Activated T-cell treated with anti-CD3 and anti-CD28 coated beads, Interleukin-2, amount 50 U/mL, for 72 hours (primary cell): ENCODE data around the gene ZACN. TPM values are rescaled to one million over a fixed set of nuclear protein-coding genes. Genes with fewer than 3 reads are reported as not detected.
"Not testable (repeated sequence)": the region's sequence is repeated elsewhere in the genome, so short reads cannot be mapped to it uniquely, and the experiment has no call there.

Source experiments
- ATAC-seq, 2 donors: fragments of 150-1000 bp; cut with Tn5 transposase; replicated peaks in 1 of 2; 2 replicates each; pipeline ENCODE4 v1.10.0; 2021; ENCODE audit warnings: moderate library complexity in 2 of 2, mild to moderate bottlenecking in 1 of 2
- DNase-seq, 2 donors: peaks; one replicate each; pipeline ENCODE4 v3.0.0; 2021 to 2022; ENCODE audit warnings: mixed read lengths in 1 of 2
- H3K27ac Mint-ChIP-seq: one replicate; pipeline ENCODE4 v1.8.0; 2022; ENCODE audit warnings: mild to moderate bottlenecking, moderate library complexity, mixed read lengths
- H3K27me3 Mint-ChIP-seq: one replicate; pipeline ENCODE4 v1.8.0; 2022; ENCODE audit warnings: low read depth, mixed read lengths
- H3K36me3 Mint-ChIP-seq, 2 donors: one replicate each; pipeline ENCODE4 v1.8.0; 2022; ENCODE audit warnings: mixed read lengths in 2 of 2, mild to moderate bottlenecking in 1 of 2; ENCODE audit not compliant: insufficient read depth in 2 of 2
- H3K4me1 Mint-ChIP-seq: one replicate; pipeline ENCODE4 v1.8.0; 2022; ENCODE audit warnings: low read depth, mixed read lengths
- H3K4me3 Mint-ChIP-seq, 2 donors: one replicate each; pipeline ENCODE4 v1.8.0; 2022; ENCODE audit warnings: mild to moderate bottlenecking in 2 of 2, mixed read lengths in 2 of 2, moderate library complexity in 2 of 2
- H3K9me3 Mint-ChIP-seq, 2 donors: one replicate each; pipeline ENCODE4 v1.8.0; 2022; ENCODE audit warnings: mixed read lengths in 2 of 2
- total RNA-seq, 2 donors: library from RNA; stranded (reverse); gene quantifications; one replicate each; pipeline ENCODE4 v1.2.3, GENCODE V29; 2022

The ZACN gene
- 10 to 100 TPM in 1 of 2 donors, 1 to 10 TPM in 1; 9.1 to 10.3 TPM for total RNA-seq

GRCh38 chr17:76078860-76079534 is at the start of gene ZACN:
Gene ZACN (plus strand): TSS chr17:76079182. CDS start chr17:76079265, 83 bp downstream.
- peaks cover 49% of the 10 kb centered on the region for H3K27me3 Mint-ChIP-seq
- H3K4me1 Mint-ChIP-seq, result peaks cover 46% of the 10 kb centered on the region
- no peak for ATAC-seq
- no peak within 1 kb of the TSS for H3K27ac Mint-ChIP-seq
- no peak for DNase-seq
- peaks cover 6 to 10% of the 10 kb centered on the region in 2 donors for H3K36me3 Mint-ChIP-seq
- H3K9me3 Mint-ChIP-seq, result no peaks in the 10 kb centered on the region
- H3K4me3 Mint-ChIP-seq, result peak within 1 kb of the TSS in 1 of 2 donors; percentile 41

DNA sequence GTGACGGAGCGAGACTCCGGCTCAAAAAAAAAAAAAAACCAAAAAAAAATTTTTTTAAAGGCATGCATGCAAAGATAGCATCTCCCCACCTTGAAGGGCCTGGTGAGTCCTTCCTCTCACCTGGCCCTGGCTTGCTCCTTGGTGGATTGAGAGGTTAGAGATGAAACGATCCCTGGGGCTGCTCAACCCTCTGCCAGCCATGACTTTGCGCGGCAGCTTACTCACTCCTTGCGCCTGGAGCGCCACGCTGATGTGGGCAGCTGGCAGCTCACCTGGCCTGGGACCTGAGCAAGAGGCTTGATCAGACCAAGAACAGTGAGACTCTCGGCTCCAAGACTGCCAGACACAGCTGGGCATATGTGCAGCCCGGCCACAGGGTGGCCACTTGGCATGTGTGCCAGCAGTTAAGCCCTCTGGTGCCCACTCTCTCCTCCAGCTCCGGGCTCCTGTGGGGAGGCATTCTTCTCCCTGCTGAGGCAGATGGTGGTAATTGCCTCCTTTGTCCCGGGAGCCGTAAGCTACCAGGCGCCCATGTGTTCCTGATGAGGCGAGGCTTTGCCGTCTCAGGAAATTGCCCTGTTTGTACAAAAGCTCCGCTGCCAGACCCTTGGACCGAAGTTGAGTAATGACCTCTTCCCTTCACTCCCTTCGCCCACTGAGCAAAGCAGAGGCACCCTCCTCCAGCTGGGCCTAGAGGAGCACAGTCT is 46.8 kb upstream of the ZACN start:
- Mint-ChIP-seq H3K36me3 (no peaks in the 10 kb centered on the region), H3K27me3 (no peaks in the 10 kb centered on the region), H3K4me3 (no peak overlapping the region), H3K27ac (no peak overlapping the region), H3K9me3 (no peaks in the 10 kb centered on the region), H3K4me1 (peaks cover 24% of the 10 kb centered on the region)
- ATAC-seq (no peak), DNase-seq (no peak)

DNA sequence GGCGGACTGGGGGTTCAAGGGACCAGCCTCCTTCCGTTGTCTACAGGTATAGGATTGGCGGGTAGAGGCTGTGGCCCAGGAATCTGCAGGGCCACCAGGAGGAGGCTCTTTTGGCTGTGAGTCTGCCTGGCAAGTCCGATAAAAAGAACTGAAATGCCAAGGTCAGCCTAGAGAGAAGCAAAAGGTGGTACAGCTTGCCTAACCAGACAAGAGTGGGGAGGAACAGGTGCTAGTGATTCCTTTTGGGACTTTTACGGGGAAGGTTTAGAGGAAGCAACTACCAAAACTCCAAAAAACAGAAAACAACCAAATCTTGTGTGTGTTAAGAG is 46.2 kb upstream of the ZACN start:
- Mint-ChIP-seq H3K4me3 (no peak overlapping the region), H3K9me3 (no peaks in the 10 kb centered on the region), H3K4me1 (peaks cover 20% of the 10 kb centered on the region), H3K27me3 (no peaks in the 10 kb centered on the region), H3K27ac (no peak overlapping the region), H3K36me3 (no peaks in the 10 kb centered on the region)
- ATAC-seq (no peak), DNase-seq (no peak)

GRCh38 chr17:76033139-76033538 is 45.8 kb upstream of the ZACN start:
- DNase-seq, result no peak
- Mint-ChIP-seq H3K9me3 (no peaks in the 10 kb centered on the region), H3K27me3 (no peaks in the 10 kb centered on the region), H3K4me3 (no peak overlapping the region), H3K36me3 (peaks cover 0 to 1% of the 10 kb centered on the region in 2 donors), H3K27ac (no peak overlapping the region), H3K4me1 (peaks cover 20% of the 10 kb centered on the region)
- ATAC-seq, result no peak

DNA sequence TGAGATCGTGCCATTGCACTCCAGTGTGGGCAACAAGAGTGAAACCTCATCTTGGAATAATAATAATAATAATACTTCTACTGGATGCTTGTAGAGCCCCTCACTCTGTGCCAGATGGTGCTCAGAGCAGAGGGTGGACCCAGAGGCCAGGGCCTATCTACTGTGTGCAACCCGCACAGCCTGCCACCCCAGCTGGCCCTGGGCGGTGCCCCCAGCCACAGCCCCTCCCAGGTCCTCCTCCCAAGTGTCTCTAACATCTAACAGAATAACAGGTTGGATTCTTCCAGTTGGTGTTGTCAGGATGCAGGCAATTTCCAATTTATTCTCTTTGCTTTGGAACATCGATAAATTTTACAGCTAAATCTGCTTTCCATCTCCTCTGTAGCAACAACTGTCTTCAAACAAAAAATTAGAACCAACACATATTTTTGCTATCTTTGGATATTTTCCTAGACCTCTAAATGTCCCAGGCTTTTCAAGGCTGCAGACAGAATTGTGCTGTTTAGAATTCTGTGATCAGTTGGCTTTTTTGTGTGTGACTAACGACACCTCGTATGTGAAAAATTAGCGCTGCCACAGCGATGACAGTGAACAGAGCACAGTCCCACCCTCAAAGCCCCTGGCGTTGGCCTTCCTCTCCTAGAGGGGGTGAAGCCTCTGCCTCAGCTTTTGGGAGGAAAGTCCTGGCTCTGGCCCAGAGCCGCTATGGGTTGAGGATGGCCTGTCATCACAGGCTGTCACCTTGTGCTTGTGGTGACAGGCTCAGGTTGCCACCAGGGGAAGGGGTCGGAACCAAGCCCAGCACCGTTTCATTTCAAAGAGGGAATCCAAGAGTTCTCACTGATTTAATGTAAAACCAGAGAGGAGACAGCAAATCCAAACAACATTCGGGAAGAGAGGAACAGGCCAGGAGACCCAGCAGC is 44.3 kb upstream of the ZACN start:
- Mint-ChIP-seq H3K27me3 (no peaks in the 10 kb centered on the region), H3K27ac (peak overlapping the region; percentile 52), H3K9me3 (no peaks in the 10 kb centered on the region), H3K4me1 (peaks cover 12% of the 10 kb centered on the region), H3K4me3 (no peak overlapping the region), H3K36me3 (peaks cover 0 to 3% of the 10 kb centered on the region in 2 donors)
- no peak for DNase-seq
- no peak for ATAC-seq

- no peak for ATAC-seq
- no peak for DNase-seq
- Mint-ChIP-seq H3K36me3 (peaks cover 3 to 8% of the 10 kb centered on the region in 2 donors), H3K4me3 (no peak overlapping the region), H3K4me1 (peaks cover 8% of the 10 kb centered on the region), H3K27ac (no peak overlapping the region), H3K27me3 (no peaks in the 10 kb centered on the region), H3K9me3 (no peaks in the 10 kb centered on the region)
Measured at GRCh38 chr17:76036497-76037261, 42.3 kb upstream of the ZACN start.

- peaks cover 6 to 8% of the 10 kb centered on the region in 2 donors for H3K36me3 Mint-ChIP-seq
- no peak for ATAC-seq
- peak overlapping the region; percentile 8 for H3K27ac Mint-ChIP-seq
Measured at GRCh38 chr17:76038050-76038449, 40.9 kb upstream of the ZACN start.

GRCh38 chr17:76039121-76039520 is 39.9 kb upstream of the ZACN start:
- no peak for ATAC-seq
- H3K4me1 Mint-ChIP-seq, result peaks cover 8% of the 10 kb centered on the region
- DNase-seq, result no peak
- H3K36me3 Mint-ChIP-seq, result peaks cover 8 to 15% of the 10 kb centered on the region in 2 donors
- no peaks in the 10 kb centered on the region for H3K9me3 Mint-ChIP-seq
- no peak overlapping the region for H3K27ac Mint-ChIP-seq
- H3K4me3 Mint-ChIP-seq, result no peak overlapping the region
- H3K27me3 Mint-ChIP-seq, result no peaks in the 10 kb centered on the region

More at GRCh38 chr17:76038050-76038449, 40.9 kb upstream of the ZACN start:
- Mint-ChIP-seq H3K9me3 (no peaks in the 10 kb centered on the region), H3K4me1 (peaks cover 8% of the 10 kb centered on the region), H3K27me3 (no peaks in the 10 kb centered on the region), H3K4me3 (no peak overlapping the region)
- no peak for DNase-seq

DNA sequence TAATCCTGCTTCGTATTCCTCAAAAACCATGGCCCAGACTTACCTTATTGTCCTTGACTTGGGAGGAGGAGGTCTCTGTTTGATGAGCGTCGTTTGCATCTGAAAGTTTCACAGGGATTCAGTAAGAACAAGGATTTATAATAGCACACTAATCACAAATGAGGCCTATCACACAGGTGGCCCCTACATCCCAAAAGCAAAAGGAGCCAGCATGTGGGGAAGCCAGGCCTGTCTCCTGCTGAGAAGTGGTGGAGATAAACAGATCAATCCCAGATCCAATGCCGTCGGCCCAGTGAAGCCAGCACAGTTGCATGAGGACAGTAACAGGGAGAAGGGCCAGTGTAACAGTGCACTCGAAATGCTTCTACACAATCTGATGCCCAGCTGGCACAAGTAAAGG is 38.6 kb upstream of the ZACN start:
- Mint-ChIP-seq H3K27ac (no peak overlapping the region), H3K36me3 (peaks cover 8 to 23% of the 10 kb centered on the region in 2 donors), H3K4me3 (no peak overlapping the region), H3K27me3 (no peaks in the 10 kb centered on the region), H3K9me3 (no peaks in the 10 kb centered on the region), H3K4me1 (peaks cover under 1% of the 10 kb centered on the region)
- ATAC-seq (no peak), DNase-seq (no peak)

DNA sequence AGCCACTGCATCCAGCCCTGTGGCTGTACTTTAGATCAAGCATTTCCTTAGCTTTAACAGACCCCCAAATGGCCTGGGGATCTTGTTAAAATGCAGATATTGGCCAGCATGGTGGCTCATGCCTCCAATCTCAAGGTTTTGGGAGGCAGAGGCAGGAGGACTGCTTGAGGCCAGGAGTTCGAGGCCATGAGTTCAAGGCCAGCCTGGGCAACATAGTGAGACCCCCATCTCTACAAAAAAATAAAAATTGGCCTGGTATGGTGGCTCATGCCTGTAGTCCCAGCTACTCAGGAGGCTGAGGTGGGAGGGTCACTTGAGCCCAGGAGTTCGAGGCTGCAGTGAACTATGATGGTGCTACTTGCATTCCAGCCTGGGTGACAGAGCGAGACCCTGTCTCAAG is 36.1 kb upstream of the ZACN start:
- H3K4me1 Mint-ChIP-seq, H3K4me3 Mint-ChIP-seq, ATAC-seq, H3K27me3 Mint-ChIP-seq, H3K27ac Mint-ChIP-seq, H3K9me3 Mint-ChIP-seq, DNase-seq: not testable (repeated sequence)
- H3K36me3 Mint-ChIP-seq, result peaks cover 9 to 33% of the 10 kb centered on the region in 2 donors

DNA sequence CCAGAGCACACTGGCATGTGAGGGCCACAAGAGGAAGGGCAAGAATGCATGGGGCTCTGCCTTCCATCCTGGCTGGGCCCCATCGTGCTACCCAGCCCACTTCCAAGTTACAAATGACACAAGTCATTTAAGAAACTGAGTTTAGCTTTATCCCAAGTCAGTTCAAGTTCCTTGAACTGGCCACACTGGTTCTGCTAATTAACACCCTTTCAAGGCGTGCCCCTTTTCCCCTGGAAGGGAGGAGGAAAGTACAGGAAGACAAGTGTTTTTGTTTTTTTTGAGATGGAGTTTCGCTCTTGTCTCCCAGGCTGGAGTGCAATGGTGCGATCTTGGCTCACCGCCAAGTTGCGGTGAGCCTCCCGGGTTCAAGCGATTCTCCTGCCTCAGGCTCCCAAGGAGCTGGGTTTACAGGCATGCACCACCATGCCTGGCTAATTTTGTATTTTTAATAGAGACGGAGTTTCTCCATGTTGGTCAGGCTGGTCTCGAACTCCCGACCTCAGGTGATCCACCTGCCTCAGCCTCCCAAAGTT is 34.4 kb upstream of the ZACN start:
- H3K36me3 Mint-ChIP-seq, result peaks cover 11 to 46% of the 10 kb centered on the region in 2 donors
- ATAC-seq, result not testable (repeated sequence)

DNA sequence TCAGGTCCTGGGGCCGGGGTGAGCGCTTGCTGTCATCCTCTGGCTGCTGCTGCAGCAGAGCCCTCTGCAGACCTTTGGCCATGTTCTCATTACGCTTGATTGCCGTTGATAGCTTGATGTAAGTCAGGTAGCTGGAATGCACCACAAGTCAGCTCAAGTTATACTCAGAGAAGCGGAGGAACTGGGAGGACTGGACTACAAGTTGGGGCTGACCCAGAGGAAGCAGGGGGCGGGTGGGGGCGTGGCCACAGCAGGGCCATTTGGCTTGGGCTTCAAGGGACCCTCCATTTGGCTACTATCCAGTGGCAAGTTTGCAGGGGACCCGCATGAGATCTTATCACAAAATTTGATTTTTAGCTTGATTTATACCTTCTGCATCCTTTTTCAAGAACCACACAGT is 32.9 kb upstream of the ZACN start:
- Mint-ChIP-seq H3K4me1 (peaks cover 15% of the 10 kb centered on the region), H3K27ac (no peak overlapping the region), H3K36me3 (peaks cover 14 to 53% of the 10 kb centered on the region in 2 donors), H3K4me3 (no peak overlapping the region), H3K9me3 (no peaks in the 10 kb centered on the region), H3K27me3 (no peaks in the 10 kb centered on the region)
- no peak for DNase-seq
- no peak for ATAC-seq

More for the DNA sequence above, 34.4 kb upstream of the ZACN start:
- not testable (repeated sequence) for H3K27me3 Mint-ChIP-seq, H3K4me1 Mint-ChIP-seq, H3K4me3 Mint-ChIP-seq, H3K27ac Mint-ChIP-seq, DNase-seq, H3K9me3 Mint-ChIP-seq
